HG03139 (cell line): ENCODE data around the gene CYBRD1.
"Not testable (repeated sequence)": the region's sequence is repeated elsewhere in the genome, so short reads cannot be mapped to it uniquely, and the experiment has no call there.

Experiments used
- ATAC-seq: cut with Tn5 transposase; IDR thresholded peaks from one replicate; pipeline ENCODE4 v1.9.1; 2021; ENCODE audit not compliant: unreplicated experiment

Gene CYBRD1

GRCh38 chr2:171522052-171522787 lies at the start of gene CYBRD1:
CYBRD1 (plus strand) TSS chr2:171522474; CDS start chr2:171522546, 72 bp downstream.
- no peak for ATAC-seq

DNA sequence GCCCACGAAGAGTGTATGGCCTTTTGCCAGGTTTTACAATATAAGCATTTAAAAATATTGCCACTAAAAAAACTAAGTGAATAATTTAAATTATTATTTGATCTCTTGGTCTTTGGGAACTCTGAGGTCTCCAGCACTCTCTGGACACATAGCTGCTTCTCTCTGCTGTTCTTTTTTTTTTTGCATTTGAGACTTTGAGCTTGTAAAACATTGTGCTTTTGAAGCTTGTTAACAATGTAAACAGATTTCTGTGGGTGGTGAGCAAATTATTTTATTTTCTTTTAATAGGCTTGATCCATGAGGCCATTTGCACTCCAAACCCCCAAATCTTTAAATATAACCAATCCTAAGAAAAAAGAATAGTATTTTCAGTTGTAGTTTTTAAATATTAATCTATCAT lies 46.3 kb upstream of the CYBRD1 start:
- no peak for ATAC-seq

GRCh38 chr2:171478345-171478744 lies 43.9 kb upstream of the CYBRD1 start:
- no peak for ATAC-seq

- ATAC-seq, result no peak
These were observed 43.0 kb upstream of the CYBRD1 start for GRCh38 chr2:171479154-171479814.

DNA sequence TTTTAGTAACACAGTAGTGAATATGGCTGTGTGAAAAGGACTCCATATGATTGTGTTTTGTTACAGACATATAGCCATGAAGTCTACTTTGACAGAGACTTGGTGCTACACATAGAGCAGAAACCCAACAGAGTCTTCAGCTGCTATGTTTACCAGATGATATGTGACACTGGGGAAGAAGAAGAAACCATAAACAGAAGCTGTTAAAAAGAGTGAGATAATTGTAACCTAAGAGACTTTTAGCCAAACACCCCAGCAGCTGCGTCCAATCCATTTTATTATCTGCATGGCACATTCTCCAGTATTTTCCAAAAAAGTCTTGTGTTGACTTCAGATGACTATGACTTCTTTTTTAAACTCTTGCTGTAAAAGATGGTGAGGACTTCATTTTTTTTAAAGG lies 41.4 kb upstream of the CYBRD1 start:
- ATAC-seq, result no peak

DNA sequence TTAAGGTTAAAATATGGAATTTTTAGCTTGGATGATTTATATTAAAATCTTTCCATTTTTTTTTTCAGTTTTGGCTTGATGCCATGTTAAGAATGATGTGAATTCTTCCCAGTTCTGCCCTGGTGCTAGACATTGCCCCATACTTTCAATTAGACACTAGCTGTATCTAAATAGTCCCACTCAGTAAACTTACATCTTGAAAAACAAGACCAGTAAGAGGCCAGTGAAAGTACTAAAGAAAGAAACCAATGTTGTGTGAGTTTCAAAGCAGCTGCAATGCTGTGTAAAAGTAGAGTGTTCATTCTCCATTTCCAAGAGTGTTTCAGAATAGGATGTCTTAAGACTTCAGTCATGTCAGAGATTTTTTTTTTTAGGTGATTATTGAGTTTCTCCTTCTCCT lies 40.0 kb upstream of the CYBRD1 start:
- ATAC-seq, result no peak

- no peak for ATAC-seq
These were observed 39.4 kb upstream of the CYBRD1 start for GRCh38 chr2:171482877-171483276.

- ATAC-seq, result no peak
These were observed 38.5 kb upstream of the CYBRD1 start for GRCh38 chr2:171483793-171484192.

DNA sequence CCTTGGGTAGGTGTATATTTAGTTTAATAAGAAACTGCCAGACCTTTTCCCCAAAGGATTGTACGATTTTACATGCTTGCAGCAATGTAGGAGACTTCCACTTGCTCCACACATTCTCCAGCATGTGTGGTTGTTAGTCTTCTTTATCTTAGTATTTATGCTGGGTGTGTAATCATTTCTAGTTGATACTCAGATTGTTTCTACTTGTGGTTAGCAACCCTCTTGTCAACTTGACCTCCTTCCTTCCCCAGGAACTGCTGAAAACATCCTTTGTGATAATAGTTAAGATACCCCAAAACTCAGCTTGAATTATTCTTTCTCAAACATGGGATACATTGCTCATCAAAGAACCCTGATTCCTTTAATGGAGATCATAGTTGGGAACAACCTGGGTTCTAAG lies 37.2 kb upstream of the CYBRD1 start:
- no peak for ATAC-seq

GRCh38 chr2:171487201-171487600 lies 35.1 kb upstream of the CYBRD1 start:
- no peak for ATAC-seq

DNA sequence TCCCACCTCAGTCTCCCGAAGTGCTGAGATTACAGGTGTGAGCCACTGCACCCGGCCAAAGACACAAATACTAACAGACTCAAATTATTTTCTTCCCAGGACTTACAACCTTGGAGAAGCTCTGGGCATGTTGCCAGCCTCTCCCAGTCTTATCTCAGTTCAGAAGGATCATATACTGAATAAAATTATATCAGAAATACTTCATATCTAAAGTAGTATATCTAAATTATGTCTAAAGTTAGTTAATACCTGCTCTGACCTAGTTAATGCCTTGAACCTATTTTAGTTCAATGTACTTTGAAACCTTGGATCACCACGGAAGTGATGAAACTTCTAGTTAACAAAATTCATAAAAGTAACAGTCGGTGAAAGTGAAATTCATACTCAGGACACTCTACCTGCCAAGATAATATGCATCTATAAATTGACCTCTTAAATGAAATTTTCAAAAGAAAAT lies 34.4 kb upstream of the CYBRD1 start:
- no peak for ATAC-seq

DNA sequence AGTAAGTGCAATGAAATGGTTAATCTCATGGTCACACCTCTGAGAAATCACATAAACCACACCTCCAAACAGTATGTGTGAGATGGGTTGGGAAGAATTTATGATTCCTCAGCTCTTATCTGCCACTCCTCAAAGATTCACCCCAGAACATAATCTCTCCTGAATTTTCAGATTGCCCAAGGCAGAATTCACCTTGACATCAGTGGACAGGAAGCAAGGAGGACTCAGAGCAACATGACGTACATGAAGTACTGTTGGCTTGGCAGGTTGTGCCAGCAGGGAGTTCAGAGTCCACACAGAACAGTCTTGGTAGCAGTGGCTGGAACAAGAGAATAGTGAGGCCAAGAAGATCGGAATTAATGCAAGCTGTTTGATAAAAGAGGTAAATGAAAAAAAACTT lies 31.7 kb upstream of the CYBRD1 start:
- no peak for ATAC-seq

GRCh38 chr2:171491292-171491691 lies 31.0 kb upstream of the CYBRD1 start:
- ATAC-seq, result no peak

- no peak for ATAC-seq
These were observed 29.6 kb upstream of the CYBRD1 start for GRCh38 chr2:171492664-171493063.

- ATAC-seq, result not testable (repeated sequence)
These were observed 24.6 kb upstream of the CYBRD1 start for GRCh38 chr2:171497664-171498063.

DNA sequence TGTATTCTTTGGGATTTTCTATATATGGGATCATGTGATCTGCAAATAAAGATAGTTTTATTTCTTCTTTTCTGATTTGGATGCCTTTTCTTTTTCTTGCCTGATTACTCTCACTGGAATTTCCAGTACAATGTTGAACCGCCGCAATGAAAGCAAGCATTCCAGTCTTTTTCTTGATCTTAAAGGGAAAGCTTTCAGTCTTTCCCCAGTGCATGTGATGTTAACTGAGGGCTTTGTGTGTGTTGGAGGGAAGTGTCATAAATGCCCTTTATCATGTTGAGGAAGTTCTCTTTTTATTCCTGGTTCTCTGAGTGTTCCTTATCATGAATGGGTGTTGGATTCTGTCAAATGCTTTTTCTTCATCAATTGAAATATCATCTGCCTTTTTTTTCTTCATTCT lies 16.9 kb upstream of the CYBRD1 start:
- no peak for ATAC-seq

GRCh38 chr2:171509945-171510731 lies 12.1 kb upstream of the CYBRD1 start:
- ATAC-seq, result no peak

DNA sequence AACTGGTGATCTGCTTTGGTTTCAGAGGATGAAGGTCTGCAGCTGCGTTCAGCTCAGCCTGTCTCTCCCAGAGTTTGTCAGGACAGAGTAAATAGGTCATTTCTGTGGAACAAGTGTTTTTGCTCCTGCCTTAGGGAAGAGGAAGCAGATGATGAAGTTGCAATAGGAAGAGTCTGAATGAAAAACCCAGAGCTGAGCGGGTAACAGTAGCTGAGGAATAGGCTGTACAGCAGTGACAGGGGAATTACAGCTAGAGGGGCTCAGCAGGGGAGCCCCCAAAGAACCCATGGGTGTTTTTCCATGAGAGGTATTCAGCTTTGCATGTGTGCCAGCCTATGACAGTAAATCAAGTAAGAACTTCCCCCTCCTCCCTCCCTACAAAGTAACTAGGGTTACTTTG lies 10.3 kb upstream of the CYBRD1 start:
- ATAC-seq, result no peak

GRCh38 chr2:171512683-171513195 lies 9.5 kb upstream of the CYBRD1 start:
- no peak for ATAC-seq

DNA sequence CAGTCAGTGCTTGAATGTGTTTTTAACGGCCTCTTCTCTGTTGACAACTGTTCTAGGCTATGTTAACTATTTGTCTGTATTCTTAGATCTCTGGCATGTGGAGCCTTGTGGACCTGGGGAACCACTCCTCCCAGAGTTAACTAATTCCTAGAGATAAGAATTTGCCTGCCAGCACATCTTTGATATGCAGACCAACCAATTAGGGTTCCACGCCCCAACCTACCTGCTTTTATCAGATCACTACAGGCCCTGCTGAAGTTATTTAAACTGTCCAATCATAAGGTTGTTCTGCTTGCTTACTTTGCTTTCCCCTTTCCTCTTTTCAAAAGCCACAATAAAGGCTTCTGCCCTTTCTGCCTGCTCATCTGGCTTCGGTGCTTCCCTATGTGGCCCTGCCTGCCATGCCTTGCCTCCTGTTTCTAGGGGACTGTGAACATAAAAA lies 8.5 kb upstream of the CYBRD1 start:
- ATAC-seq, result no peak

- no peak for ATAC-seq
These were observed 7.2 kb upstream of the CYBRD1 start for GRCh38 chr2:171514908-171515582.
